NCI-H2196 treated with DMSO at 0.1 percent for 48 hours (cell line): Measurements from ENCODE around the gene SIK1.
"Not testable (repeated sequence)": the region's sequence is repeated elsewhere in the genome, so short reads cannot be mapped to it uniquely, and the experiment has no call there.

Experiments
- DNase-seq: peaks from one replicate; lab custom pipeline; 2025; ENCODE audit not compliant: unreplicated experiment; lab: John Stamatoyannopoulos, UW

SIK1 gene

DNA sequence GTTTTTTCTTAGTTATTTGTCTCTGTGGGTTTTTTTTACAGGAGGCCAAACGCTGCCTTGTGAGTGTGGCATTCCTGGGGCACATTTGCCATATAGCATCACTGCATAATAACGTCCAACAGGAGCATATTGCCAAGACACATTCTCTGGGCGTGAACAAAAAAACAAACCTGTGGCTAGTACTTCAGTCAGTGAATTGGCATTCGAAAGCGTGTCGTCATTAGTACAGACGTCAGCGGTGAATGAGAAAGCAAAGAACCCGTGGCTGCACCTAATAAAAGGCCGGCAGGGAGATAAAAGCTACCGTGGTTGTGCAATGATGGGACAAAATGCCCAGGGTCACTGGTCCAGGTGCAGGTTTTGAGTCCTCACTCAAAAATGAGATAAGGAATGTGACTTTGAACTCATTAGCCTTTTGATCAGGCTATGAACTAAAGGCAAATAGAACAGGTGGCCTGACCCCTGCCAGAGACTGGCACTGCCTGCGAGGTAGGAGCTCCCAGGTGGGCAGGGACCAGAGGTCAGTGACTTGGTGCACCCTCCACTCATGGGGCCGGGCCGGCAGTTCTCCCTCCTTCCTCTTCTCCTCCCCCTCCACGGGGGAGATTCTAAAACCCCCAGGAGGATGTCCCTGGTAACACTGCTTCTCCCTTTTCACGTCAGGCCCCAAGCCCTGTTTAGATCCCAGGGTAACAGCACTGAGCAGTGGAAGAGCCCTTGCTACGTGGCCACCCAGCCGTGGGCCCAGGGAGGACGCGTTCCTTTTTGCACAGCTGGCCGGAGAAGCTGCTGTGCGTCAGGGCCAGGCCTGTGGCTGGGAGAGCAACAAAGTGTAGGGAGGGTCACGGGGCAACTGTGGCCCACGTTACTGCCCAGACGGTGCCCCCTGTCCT, 14.2 kb upstream of the SIK1 start:
- not testable (repeated sequence) for DNase-seq

- not testable (repeated sequence) for DNase-seq
These were observed 12.6 kb upstream of the SIK1 start for GRCh38 chr21:43439316-43440075.

DNA sequence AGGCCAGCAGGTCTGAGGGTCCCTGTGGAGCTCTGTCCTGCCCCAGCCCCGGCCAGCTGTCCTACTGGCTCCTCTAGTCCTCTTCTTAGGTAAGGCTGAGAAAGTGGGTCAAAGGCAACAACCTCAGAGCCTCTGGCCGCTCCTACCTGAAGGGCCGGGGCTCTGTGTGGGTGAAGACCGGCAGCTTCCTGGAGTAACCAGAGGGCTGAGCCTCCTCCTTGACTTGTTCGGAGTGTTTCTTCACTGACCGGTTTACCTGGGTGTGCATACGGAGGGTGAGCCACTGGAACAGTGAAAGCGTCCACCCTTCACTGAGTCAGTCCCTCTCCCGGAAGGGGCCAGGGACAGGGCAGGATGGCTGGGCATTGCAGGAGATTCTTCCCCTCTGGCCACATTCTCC, 9.3 kb upstream of the SIK1 start:
- not testable (repeated sequence) for DNase-seq

DNA sequence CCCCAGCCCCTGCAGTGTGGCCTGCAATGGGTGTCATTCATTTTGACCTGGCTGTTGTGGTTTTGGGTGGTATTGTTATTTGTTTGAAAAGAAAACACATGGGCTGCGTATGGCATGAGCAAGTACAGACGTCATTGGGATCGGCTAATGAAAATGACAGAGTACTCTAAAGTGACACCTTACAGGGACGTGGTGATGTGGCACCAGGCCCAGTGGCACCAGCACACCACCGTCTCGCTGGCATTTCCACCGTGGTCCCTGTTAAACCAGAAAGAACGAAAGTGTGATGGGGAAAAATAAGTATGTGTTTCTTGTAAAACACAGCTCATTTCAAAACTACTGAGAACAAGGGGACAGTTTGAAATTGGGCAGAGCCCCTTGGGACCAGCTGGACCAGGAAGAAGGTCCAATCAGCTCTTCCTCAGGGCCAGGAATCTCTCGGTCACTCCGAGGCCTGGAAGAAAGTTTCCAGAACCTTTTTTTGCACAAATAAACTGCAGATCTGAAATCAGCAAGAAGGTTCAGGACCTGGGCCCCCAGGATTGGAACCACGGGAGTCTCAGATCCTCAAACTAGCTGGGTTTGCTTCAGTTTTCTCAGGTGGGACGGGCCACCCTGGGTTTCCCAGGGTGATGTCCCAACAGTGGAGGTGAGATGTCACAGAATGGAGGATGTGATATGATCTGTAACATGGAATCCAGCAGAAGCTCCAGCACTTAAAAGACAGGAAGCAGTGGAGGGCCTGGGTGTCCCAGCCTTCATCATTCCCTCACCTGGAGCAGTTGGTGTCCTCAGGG, 6.6 kb upstream of the SIK1 start:
- not testable (repeated sequence) for DNase-seq

- not testable (repeated sequence) for DNase-seq
These were observed 4.0 kb upstream of the SIK1 start for GRCh38 chr21:43430830-43431416.

DNA sequence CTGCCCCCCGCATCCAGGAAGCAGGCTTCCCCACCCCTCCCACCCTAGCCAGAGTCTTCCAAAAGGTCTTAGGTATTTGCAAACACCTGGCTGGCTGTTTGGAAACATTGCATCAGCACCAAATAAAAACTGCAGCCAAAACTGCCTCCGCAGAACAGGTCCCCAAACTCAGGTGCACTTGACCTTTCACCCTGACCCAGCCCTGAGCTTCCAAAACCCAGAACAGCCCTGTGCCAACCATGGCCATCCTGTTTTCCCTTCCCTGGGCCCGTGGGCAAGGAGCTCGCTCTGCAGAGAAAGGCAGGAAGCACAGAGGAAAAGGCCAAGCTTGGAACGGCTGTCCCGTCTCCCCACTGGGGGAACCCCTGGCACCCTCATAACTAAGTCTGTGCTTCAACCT, 2.0 kb upstream of the SIK1 start:
- DNase-seq, result not testable (repeated sequence)

DNA sequence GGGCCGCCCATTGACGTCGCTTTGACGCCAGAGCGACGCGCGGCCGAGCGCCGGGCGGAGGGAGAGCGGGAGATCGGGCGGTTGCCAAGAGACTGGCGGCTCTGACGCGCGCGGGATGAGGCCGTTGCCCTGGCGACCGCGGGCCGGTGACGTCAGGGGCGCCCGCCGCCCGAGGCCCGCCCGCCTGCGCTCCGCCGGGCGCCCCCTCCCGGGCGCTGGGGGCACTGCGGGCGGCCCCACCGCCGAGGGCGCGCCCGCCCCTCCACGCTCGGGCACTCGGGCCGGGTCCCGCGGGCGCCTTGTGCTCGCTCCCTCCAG, 270 bp upstream of the SIK1 start:
- DNase-seq, result not testable (repeated sequence)

DNA sequence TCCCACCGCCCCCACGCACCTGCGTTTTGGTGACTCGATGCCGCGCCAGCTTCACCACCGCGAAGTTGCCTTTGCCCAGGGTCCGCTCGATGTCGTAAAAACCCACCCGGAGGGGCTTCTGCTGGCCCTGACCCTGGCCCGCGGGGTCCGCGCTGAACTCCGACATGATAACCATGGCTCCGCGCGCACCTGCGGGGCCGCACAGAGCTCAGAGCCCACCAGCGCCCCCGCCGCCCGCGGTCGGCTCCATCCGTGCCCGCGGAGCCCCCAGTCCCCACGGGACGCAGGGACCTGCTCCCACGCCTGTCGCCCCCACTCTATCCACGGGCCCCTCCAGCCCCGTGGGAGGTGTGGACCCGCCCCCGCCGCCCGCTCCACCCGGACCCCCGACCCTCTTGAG, 927 bp downstream of the SIK1 start:
- DNase-seq, result not testable (repeated sequence)

- not testable (repeated sequence) for DNase-seq
These were observed 7.5 kb downstream of the SIK1 start for GRCh38 chr21:43419475-43419874.

DNA sequence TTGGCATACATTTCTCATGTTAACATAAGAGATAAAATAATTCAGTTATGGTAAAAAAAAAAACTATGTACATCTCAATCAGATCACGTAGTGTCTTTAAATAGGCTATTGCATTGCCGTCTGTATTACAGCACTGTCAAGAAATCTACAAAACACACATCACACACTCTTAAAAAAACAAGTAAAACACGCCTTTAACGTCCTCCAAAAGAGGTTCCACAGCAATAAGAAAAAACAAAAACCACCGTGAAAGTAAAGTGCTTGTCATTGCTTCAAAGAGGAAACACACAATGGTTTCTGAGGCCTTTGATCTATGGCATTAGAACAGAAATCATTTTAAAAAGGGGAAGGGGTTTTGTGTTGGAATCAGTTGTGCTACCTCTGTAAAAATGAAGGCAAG, 12.4 kb downstream of the SIK1 start:
- DNase-seq, result not testable (repeated sequence)

GRCh38 chr21:43412020-43412788, 14.7 kb downstream of the SIK1 start:
- DNase-seq, result not testable (repeated sequence)

DNA sequence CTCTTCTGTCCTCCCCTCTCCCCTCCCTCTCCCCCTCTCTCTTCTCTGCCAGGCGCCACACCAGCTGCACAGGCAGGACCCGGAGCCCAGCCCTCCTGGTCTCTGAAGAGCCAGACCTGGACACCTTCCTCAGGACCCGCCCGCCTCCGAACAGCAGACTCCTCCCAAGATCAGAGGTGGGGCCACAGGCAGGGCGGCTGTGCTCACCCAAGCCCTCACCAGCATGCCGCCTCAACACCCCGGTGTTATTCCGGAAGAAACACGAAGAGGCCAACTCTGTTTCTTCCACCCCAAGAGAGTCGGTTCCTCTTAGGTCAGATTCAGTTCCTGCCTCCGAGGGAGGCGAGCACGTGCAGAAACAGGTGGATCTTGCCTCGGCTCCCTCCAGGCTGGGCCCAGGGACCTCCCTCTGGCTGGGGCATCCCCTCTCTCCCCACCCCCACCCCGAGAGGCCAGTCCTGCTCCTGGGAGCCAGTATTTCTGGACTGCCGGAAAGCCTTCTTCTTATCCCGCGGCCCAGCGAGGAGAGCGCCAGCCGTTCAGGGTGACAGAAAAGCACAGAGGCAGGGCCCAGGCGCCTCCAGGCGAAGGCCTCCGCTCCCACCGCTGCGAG, 16.4 kb downstream of the SIK1 start:
- not testable (repeated sequence) for DNase-seq

DNA sequence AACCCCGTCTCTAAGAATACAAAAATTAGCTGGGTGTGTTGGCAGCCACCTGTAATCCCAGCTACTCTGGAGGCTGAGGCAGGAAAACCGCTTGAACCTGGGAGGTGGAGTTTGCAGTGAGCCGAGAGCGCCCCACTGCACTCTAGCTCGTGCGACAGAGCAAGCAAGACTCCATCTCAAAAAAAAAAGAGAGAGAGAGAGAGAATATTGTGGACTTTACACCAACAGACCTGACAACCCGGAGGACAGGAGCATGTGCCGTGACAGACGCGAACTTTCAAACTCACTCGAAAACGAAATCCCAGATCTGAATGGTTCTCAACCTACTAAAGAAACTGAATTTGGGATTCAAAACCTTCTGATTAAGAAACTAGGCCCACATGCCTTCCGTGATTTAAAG, 19.8 kb downstream of the SIK1 start:
- DNase-seq, result not testable (repeated sequence)

DNA sequence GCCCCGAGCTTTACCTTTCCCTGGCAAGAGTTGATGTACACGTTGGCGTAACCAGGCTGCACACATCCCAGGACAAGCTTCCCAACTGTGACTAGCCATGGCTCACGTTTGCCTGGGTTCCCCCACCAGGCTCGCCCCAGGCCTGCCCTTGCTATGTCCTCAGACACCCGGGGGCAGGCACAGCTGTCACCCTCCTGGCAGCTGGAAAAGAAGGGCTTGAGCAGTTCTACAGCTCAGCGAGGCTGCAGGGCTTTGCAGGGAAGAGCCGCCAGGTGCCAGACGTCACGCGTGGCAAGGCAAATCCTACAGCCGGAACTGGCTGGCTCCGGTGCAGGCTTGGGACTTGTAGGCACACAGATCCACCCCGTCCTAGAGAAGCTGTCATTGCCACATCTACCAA, 22.5 kb downstream of the SIK1 start:
- DNase-seq, result not testable (repeated sequence)

- DNase-seq, result not testable (repeated sequence)
These were observed 23.1 kb downstream of the SIK1 start for GRCh38 chr21:43403651-43404430.

DNA sequence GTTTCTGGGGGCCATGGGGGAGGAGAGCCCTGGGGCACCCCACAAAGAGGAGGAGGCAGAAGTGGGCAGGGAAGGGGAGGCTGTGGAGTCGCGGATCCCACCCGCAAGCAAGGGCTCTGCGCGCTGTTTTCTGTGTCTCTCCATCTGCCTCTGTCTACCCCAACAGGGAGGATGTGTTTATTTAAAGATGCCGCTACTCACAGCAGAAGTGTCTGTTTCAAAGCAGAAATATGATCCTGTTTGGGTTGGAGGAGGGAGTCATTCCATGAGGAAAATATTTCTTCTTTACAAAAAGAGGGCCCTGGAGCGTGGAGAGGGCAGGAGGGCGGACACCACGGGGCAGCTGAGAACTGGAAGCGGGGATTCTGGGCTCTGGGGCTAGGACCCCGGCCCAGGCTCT, 25.8 kb downstream of the SIK1 start:
- not testable (repeated sequence) for DNase-seq

GRCh38 chr21:43399595-43400015, 27.3 kb downstream of the SIK1 start:
- not testable (repeated sequence) for DNase-seq

DNA sequence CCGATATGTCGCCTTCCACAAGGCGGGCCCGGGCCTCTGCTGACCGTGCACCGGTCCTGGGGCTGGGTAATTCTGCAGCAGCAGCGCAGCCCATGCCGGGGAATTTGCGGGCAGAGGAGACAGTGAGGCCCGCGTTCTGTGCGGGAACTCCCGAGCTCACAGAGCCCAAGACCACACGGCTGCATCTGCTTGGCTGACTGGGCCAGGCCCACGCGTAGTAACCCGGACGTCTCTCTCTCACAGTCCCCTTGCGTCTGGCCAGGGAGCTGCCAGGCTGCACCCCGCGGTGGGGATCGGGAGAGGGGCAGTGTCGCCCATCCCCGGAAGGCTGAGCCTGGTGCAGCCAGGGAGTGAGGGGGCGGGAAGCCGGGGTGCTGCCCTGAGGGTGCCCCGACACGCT, 27.8 kb downstream of the SIK1 start:
- DNase-seq, result not testable (repeated sequence)

- not testable (repeated sequence) for DNase-seq
These were observed 28.4 kb downstream of the SIK1 start for GRCh38 chr21:43398533-43398932.
